H9 (cell line): ENCODE data around the gene ICAM2. TPM values are rescaled to one million over a fixed set of nuclear protein-coding genes. Genes with fewer than 3 reads are reported as not detected.

Experiments used
- DNase-seq: peaks from one replicate; pipeline ENCODE4 v3.0.0-alpha.2; 2017
- H2AFZ ChIP-seq: one replicate; pipeline ENCODE4 v1.6.1; 2013; ENCODE audit warnings: mild to moderate bottlenecking, low read length, control low read depth, moderate library complexity
- H2AK5ac ChIP-seq: 2 replicates; pipeline ENCODE4 v1.6.1; 2013; ENCODE audit warnings: low read length, control low read depth, mixed read lengths; ENCODE audit not compliant: insufficient read length
- H2BK120ac ChIP-seq: one replicate; pipeline ENCODE4 v1.6.1; 2013; ENCODE audit warnings: low read depth, mild to moderate bottlenecking, low read length, control low read depth, inconsistent platforms; ENCODE audit not compliant: poor library complexity, severe bottlenecking
- H2BK12ac ChIP-seq: 2 replicates; pipeline ENCODE4 v1.6.1; 2013; ENCODE audit warnings: low read length, control low read depth, mixed read lengths, low read depth; ENCODE audit not compliant: insufficient read length
- H2BK15ac ChIP-seq: 2 replicates; pipeline ENCODE4 v1.6.1; 2013; ENCODE audit warnings: low read depth, low read length, control low read depth
- H2BK20ac ChIP-seq: one replicate; pipeline ENCODE4 v1.6.1; 2013; ENCODE audit warnings: low read depth, mild to moderate bottlenecking, low read length, control low read depth, inconsistent platforms; ENCODE audit not compliant: poor library complexity, severe bottlenecking
- H2BK5ac ChIP-seq: 2 replicates; pipeline ENCODE4 v1.6.1; 2013; ENCODE audit warnings: low read length, control low read depth, mixed read lengths; ENCODE audit not compliant: insufficient read length
- H3K14ac ChIP-seq: 2 replicates; pipeline ENCODE4 v1.6.1; 2013; ENCODE audit warnings: low read length, control low read depth; ENCODE audit not compliant: insufficient read depth
- H3K18ac ChIP-seq: 2 replicates; pipeline ENCODE4 v1.6.1; 2013; ENCODE audit warnings: low read depth, mild to moderate bottlenecking, mixed read lengths, low read length, control low read depth; ENCODE audit not compliant: insufficient read length
- H3K23ac ChIP-seq: 2 replicates; pipeline ENCODE4 v1.6.1; 2013; ENCODE audit warnings: low read length, control low read depth, mixed read lengths, low read depth; ENCODE audit not compliant: insufficient read length
- H3K23me2 ChIP-seq: 2 replicates; pipeline ENCODE4 v1.6.1; 2013; ENCODE audit warnings: low read depth, mild to moderate bottlenecking, mixed read lengths, low read length, control low read depth; ENCODE audit not compliant: insufficient read length, poor library complexity, severe bottlenecking
- H3K27ac ChIP-seq: 2 replicates; pipeline ENCODE4 v1.5.1; 2013; ENCODE audit warnings: low read length, control low read depth, mixed read lengths, low read depth; ENCODE audit not compliant: insufficient read length
- H3K27me3 ChIP-seq: 2 replicates; pipeline ENCODE4 v1.6.1; 2013; ENCODE audit warnings: low read length, control low read depth, inconsistent platforms; ENCODE audit not compliant: insufficient read depth
- H3K4ac ChIP-seq: 2 replicates; pipeline ENCODE4 v1.6.1; 2013; ENCODE audit warnings: low read depth, mild to moderate bottlenecking, control low read depth, inconsistent platforms, low read length, moderate library complexity
- H3K4me1 ChIP-seq: 2 replicates; pipeline ENCODE4 v1.6.1; 2013; ENCODE audit warnings: low read length, control low read depth, inconsistent platforms; ENCODE audit not compliant: insufficient read depth
- H3K4me2 ChIP-seq: 2 replicates; pipeline ENCODE4 v1.6.1; 2013; ENCODE audit warnings: low read length, control low read depth, mixed read lengths; ENCODE audit not compliant: insufficient read length, insufficient read depth
- H3K56ac ChIP-seq: 2 replicates; pipeline ENCODE4 v1.6.1; 2013; ENCODE audit warnings: low read depth, mild to moderate bottlenecking, mixed read lengths, low read length, control low read depth; ENCODE audit not compliant: insufficient read length
- H3K79me1 ChIP-seq: 2 replicates; pipeline ENCODE4 v1.6.1; 2013; ENCODE audit warnings: low read depth, mild to moderate bottlenecking, moderate library complexity, low read length, control low read depth, inconsistent platforms; ENCODE audit not compliant: insufficient read depth, poor library complexity, severe bottlenecking
- H3K79me2 ChIP-seq: 2 replicates; pipeline ENCODE4 v1.6.1; 2013; ENCODE audit warnings: low read length, control low read depth, inconsistent platforms; ENCODE audit not compliant: insufficient read depth
- H3K9ac ChIP-seq: 2 replicates; pipeline ENCODE4 v1.6.1; 2013; ENCODE audit warnings: low read length, control low read depth, mixed read lengths; ENCODE audit not compliant: insufficient read length; ENCODE audit errors: extremely low read depth
- H3K9me3 ChIP-seq: one replicate; pipeline ENCODE4 v1.6.1; 2013; ENCODE audit warnings: low read depth, low read length, inconsistent platforms; ENCODE audit not compliant: control insufficient read depth
- H3T11ph ChIP-seq: one replicate; pipeline ENCODE4 v1.6.1; 2013; ENCODE audit warnings: mild to moderate bottlenecking, low read length, control low read depth, inconsistent platforms
- H4K20me1 ChIP-seq: one replicate; pipeline ENCODE4 v1.6.1; 2013; ENCODE audit not compliant: control insufficient read depth, insufficient read length, insufficient read depth
- H4K5ac ChIP-seq: 2 replicates; pipeline ENCODE4 v1.6.1; 2013; ENCODE audit warnings: low read depth, mild to moderate bottlenecking, mixed read lengths, low read length, control low read depth; ENCODE audit not compliant: insufficient read length
- H4K8ac ChIP-seq: replicated peaks from 2 replicates; pipeline ENCODE4 v1.6.1; 2013; ENCODE audit warnings: low read length, control low read depth, mixed read lengths, low read depth; ENCODE audit not compliant: insufficient read length
- H4K91ac ChIP-seq: 2 replicates; pipeline ENCODE4 v1.6.1; 2013; ENCODE audit warnings: low read depth, mild to moderate bottlenecking, moderate library complexity, mixed read lengths, low read length, control low read depth; ENCODE audit not compliant: insufficient read length
- H3K27ac Mint-ChIP-seq, 3 experiments: 2 replicates in 2 of 3; 3 replicates in 1 of 3; pipeline ENCODE4 v1.8.0; 2020 to 2021; ENCODE audit warnings: mixed read lengths in 3 of 3, mild to moderate bottlenecking in 1 of 3, moderate library complexity in 1 of 3
- H3K27me3 Mint-ChIP-seq: 2 replicates; pipeline ENCODE4 v1.8.0; 2021; ENCODE audit warnings: low read depth, mild to moderate bottlenecking, moderate library complexity, mixed read lengths
- H3K36me3 Mint-ChIP-seq, 3 experiments: 2 replicates in 2 of 3; 3 replicates in 1 of 3; pipeline ENCODE4 v1.8.0; 2020 to 2021; ENCODE audit warnings: low read depth in 3 of 3, mixed read lengths in 3 of 3; ENCODE audit not compliant: insufficient read depth in 1 of 3
- H3K4me1 Mint-ChIP-seq, 2 experiments: 2 replicates each; pipeline ENCODE4 v1.8.0; 2020; ENCODE audit warnings: mixed read lengths in 2 of 2
- H3K4me3 Mint-ChIP-seq, 2 experiments: 2 replicates in 1 of 2; 3 replicates in 1 of 2; pipeline ENCODE4 v1.8.0; 2020 to 2021; ENCODE audit warnings: mild to moderate bottlenecking in 2 of 2, mixed read lengths in 2 of 2, moderate library complexity in 1 of 2
- H3K9me3 Mint-ChIP-seq, 2 experiments: 2 replicates in 1 of 2; 3 replicates in 1 of 2; pipeline ENCODE4 v1.8.0; 2020; ENCODE audit warnings: mild to moderate bottlenecking in 2 of 2, mixed read lengths in 2 of 2, moderate library complexity in 1 of 2
- CTCF ChIP-seq: fragments of 200-600 bp; sonication (generic); conservative IDR thresholded peaks from 3 replicates; pipeline ENCODE4 v1.8.0; 2021; ENCODE audit warnings: antibody characterized with exemption, mild to moderate bottlenecking
- WGBS: extraction: QIAGEN DNeasy Blood & Tissue Kit; methylation state at CpG from one replicate; pipeline ENCODE4 v1.1.7; 2013; ENCODE audit warnings: missing lambda C conversion rate, low lambda C conversion rate, mixed read lengths; ENCODE audit not compliant: insufficient read length; ENCODE audit errors: extremely low coverage; 5-methylcytosine and 5-hydroxymethylcytosine counted together
- total RNA-seq: library from RNA; stranded (reverse); gene quantifications from 2 replicates; pipeline ENCODE4 v1.2.1, GENCODE V29; 2021

Gene ICAM2
- total RNA-seq, 1 experiment from 2014 or later: 0.28 TPM

GRCh38 chr17:64064331-64064730, 43.9 kb upstream of the ICAM2 start:
- Mint-ChIP-seq H3K27ac (no peak overlapping the region; a peak in 2 of 7 replicates), H3K4me3 (peak overlapping the region in 1 of 2 experiments; percentile 46; a peak in 1 of 5 replicates), H3K9me3 (peaks cover 9 to 10% of the 10 kb centered on the region in 2 experiments; a peak in 4 of 5 replicates), H3K36me3 (peaks cover 11 to 19% (median 12%) of the 10 kb centered on the region in 3 experiments), H3K27me3 (no peaks in the 10 kb centered on the region; the same call in 1 of the 2 replicates), H3K4me1 (peaks cover 14 to 17% of the 10 kb centered on the region in 2 experiments)
- Histone ChIP-seq H3K4me1 (no peaks in the 10 kb centered on the region), H4K20me1 (no peaks in the 10 kb centered on the region), H2BK5ac (no peak overlapping the region), H4K5ac (no peak overlapping the region), H4K91ac (no peak overlapping the region), H3K9ac (no peak overlapping the region), H2AFZ (no peak overlapping the region), H2BK12ac (no peak overlapping the region), H3K4me2 (no peak overlapping the region), H2BK20ac (no peak overlapping the region), H3K79me1 (no peaks in the 10 kb centered on the region), H3K4ac (no peak overlapping the region), H3K56ac (no peak overlapping the region), H3K14ac (no peak overlapping the region), H2AK5ac (no peak overlapping the region), H3K9me3 (peaks cover 1% of the 10 kb centered on the region), H3T11ph (no peak overlapping the region), H3K79me2 (no peaks in the 10 kb centered on the region), H3K27ac (no peak overlapping the region), H4K8ac (no peak overlapping the region), H3K23me2 (no peaks in the 10 kb centered on the region), H2BK15ac (no peak overlapping the region; the same call in 1 of the 2 replicates), H3K23ac (no peak overlapping the region), H3K27me3 (no peaks in the 10 kb centered on the region), H2BK120ac (no peak overlapping the region), H3K18ac (no peak overlapping the region)
- TF ChIP-seq CTCF: no peak
- WGBS: no CpG with 5 or more reads among the region's 9 CpGs
- no peak for DNase-seq
